GM10847 (cell line): ENCODE data around the gene COA7.

Source experiments
- POLR2A ChIP-seq: IDR thresholded peaks from 2 replicates; pipeline ENCODE4 v1.6.1; 2011; ENCODE audit not compliant: insufficient read length; ENCODE audit errors: extremely low read depth

COA7 gene

DNA sequence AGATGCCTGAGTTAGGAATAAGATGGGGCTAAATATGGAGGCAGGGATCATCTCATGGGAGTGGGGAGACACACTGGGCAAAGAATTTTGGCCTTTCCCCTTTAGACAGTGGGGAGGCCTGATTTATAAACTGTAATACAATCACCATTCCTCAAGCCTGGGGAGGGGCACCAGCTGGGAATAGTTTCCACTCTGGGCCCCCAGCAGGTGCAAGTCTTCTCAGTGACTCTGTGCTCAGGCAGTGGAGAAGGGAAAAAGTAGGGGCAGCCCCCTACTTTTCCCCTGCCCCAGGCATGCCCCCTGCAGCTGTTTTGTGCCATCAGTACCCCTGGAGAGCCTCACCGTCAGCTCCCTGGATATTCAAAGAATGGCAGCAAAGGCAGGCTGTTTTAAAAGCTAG is 19.1 kb downstream of the COA7 start:
- no peak for TF ChIP-seq POLR2A

DNA sequence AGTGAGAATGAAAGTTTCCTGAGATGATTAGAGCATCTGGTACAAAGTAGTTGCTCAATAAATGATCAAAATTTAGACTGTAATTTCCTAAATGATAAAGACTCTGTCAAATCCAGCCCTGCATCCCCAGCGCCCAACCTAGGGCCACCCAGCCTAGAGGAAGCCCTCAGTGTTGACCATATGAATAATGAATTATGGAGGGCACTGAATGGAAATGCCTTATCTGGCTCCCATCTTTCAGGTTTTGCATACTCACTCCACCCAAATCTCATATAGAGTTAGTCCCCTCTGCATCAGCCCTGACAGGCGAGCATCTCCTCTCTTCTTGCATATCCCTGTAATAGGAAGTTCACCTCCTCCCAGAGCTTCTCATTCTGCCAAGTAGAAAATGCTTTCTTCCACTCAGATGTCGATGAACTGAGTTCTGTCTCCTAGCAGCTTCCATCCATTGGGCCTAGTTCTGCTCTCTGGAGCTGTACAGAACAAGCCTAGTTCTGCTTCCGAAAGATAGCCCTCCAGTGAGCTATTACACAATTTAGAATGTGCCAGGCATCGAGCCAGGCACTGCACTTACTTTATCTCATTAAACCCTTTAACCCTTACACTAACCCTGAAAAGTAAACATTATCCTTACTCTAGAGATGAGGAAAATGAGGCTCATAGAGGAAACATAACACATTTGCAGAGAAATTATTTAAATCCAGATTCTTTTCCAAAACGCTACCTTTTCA is 20.9 kb downstream of the COA7 start:
- no peak for TF ChIP-seq POLR2A

DNA sequence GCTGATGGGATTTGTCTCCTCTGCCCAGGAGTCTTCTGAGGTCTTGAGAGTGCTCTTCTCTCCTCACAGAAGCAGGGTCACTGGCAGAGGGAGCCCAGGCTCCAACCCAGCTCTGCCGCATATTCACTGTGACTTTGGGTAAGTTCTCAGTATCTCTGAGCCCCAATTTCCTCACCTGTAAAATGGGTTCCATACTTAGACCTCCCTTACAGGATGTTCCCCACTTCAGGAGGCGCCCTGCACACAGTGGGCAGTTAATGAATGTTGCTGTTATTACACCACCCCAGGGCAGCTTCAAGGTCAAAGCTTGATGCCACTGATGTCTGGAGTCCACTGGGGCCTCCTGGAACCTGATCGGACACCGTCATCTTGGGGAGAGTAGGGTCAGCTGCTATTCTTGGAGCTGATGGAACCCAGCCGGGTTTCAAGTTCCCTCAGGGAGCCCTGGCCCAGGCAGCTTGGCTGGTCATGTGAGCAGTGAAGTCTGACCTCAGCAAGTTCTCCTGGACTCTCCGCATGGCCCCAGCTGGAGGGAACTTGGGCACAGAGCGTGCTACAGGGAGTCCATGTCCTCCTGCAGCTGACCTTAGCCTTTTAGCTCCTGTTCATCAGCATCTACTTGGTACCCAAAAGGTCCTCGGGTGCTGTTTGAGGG is 21.8 kb downstream of the COA7 start:
- TF ChIP-seq POLR2A, result no peak

DNA sequence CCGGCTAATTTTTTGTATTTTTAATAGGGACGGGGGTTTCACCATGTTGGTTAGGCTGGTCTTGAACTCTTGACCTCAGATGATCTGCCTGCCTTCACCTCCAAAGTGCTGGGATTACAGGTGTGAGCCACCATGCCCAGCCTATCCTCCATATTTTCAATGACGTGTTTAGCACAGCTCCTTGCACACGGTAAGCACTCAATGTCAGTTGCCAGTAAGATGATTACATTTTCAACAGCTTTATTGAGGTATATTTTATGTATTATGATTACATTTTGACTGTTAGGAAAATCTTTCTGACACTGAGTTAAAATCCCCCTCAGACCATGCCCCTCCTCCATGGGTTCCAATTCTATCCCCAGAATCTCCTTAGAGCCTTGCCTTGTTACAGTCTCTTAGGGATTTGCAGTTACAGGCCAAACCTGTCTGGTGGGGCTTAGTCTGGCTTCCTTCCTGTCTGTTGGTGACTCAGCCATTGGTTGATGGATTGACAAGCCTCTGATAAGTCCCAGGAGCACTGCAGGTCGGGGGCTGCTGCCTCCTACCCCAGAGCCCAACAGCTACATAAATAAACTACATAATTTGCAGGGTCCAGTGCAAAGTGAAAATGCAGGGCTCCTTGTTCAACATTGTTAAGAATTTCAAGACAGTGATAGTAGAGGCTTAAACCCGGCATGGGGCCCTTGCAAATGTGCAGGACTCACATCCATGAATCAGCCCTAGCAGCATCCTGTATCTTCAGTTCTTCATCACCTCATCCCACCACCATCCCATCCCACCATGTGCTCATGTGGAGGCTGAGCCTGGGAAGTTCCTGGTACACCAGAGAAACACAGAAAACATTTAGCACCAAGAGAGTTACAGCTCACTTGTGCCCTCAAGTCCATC is 23.4 kb downstream of the COA7 start:
- TF ChIP-seq POLR2A, result no peak

DNA sequence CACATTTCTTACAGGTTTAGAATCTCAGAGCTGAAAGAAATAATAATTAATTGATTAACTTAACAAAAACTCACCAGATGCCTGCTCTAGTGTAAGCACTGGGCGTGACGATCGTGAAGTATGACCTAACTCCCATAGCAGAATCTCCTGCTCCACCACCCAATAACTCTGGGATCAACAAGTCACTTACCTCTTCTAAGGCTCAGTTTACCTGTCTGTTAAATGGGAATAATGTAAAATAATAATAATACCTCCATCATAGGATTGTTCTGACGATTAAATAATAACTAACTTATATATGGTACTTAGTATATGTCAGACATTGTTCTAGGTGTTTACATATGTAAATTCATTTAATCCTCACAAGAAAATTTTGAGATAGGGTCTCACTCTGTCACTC is 24.6 kb downstream of the COA7 start:
- no peak for TF ChIP-seq POLR2A

DNA sequence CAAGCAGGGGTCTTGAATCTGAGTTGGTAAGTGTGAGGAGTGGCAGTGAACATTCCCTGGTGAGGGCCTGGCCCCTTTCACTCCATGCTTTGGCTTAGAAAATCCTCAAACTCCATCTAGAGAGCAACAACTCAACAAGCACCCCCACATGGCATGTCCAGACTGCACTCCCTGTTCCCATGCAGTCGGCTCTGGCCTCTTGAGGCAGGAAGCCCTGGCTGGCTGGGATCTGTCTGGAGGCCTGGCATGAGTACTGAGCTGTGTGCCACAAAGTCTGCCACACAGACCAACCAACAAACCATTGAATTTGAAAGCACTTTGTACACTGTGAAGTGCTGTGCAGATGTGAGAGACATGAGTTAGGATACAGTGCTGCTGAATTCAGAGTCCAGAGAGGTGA is 25.2 kb downstream of the COA7 start:
- no peak for TF ChIP-seq POLR2A

DNA sequence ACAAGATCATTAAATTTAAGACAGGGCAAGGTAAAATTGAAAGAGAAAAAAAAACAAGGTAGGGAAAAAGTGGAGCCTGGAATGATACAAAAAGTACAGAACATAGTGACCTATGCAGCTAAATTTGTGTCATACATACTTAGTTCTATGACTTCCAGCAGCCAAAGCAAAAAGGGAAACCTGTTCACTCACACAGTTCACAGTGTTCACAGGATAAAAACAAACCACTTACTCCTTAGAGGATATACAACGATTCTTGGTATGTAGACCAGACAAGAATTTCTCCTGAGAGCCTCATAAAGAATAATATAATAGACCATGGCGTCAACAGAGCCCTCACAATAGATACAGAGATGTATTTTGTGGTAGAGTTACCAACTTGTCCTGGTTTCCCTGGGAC is 27.5 kb downstream of the COA7 start:
- TF ChIP-seq POLR2A, result no peak

DNA sequence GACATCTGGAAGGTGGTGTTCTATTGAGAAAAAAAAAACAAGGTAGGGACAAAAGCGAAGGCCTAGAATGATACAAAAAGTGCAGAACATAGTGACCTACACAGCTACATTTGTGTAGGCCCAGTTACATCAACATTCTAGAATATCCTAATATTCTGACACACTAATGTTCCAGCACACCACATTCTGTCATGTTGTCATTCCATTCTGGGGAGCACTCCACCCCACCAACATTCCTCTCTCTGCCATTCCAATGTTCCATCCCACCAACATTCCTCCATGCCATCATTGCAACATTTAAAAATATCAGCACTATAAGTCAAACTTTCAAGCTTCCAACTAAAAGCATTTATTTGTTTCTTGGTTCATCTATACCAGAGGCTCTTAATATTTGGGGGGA is 28.5 kb downstream of the COA7 start:
- TF ChIP-seq POLR2A, result no peak

DNA sequence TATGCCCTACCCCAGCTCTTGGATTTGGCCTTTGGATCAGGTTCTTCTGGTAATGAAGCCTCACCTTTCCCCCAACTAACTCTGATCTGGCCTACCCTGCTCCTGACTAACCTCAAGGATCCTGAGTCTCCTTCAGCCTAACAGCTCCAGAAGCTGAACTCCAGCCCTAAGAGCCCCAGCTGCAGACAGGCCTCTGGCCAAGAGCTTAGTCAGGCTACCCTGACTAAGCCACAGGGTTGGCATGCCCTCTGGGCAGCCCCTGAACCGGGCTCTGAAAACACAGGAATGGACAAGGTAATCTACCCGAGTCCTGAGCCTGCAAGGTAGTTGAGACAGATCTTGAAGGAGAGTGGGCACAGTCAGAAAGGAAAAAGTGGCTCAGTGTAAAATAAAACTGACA is 29.4 kb downstream of the COA7 start:
- no peak for TF ChIP-seq POLR2A

DNA sequence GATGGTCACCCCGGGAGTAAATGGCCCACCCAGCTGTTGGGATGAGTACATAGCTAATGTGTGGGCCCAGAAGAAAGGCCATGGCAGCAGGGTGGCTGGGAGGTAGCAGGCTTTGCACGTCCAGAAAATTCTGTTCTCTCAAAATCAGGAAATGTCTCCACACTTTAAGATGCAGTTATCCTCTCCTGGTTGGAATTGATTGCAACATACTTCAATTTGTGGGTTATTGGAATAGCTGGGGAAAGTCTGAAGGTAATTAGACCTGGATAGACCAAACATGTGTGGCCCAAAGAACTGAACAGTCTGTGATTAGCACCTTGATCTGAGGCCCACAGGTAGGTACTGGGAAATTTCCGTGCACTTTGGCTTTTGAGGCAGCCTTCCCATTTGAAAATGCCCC is 30.2 kb downstream of the COA7 start:
- no peak for TF ChIP-seq POLR2A

DNA sequence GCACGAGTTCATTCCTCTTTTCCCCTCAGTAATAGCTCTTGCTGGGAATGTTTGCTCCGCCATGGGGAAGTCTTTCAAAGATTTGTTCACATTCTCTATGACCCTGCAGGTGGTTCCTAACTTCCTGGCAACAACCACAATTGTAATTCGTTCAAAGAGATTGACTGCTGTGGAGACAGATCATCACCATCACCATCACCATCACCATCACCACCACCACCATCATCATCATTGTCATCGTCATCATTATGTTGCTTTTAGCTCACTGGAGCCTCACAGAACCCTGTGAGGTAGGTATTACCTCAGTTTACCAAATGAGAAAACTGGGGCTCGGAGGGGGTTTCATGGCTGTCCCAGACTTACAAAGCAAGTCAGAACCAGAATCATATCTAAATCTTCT is 30.9 kb downstream of the COA7 start:
- no peak for TF ChIP-seq POLR2A

DNA sequence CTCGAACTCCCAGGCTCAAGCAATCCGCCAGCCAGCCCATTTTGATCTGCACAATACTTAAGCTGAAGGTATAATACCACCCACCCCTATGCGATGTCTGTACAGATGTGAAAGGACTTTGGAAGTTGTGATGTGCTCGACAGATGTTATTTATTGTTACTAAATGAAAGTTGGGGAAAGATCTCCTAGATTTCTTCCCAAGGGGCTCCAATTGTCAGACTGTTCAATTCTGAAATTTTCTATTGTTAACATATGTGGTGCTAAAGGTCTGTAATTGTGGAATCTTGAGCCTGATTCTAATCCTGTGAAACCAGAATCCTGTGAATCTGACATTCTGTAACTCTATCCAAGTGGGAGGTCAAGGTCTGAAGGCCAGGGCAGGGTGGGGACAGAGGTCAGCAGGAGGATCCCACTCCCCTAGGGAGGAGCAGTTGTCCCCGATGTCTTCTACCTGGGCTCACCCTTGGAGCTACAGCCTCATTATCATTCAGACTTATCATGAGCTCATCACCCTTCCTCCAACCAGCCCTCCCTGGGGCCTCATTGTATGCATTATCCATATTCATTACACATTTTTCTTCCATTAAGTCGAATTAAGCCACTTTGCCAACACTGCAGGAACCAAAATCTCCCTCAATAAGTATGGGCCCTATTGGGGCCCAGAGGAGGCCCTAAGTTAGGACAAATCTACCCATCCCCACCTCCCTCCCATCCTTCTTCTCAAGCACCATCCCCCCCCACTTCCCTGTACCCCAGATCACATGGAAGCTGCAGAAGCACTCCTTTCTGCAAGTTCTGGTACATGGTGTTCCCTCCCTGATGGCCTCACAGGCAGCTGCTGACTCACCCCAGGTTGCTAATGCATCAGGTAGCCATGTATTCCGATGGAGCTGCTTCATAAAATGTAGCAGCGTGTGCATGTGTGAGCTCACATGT is 32.9 kb downstream of the COA7 start:
- no peak for TF ChIP-seq POLR2A

DNA sequence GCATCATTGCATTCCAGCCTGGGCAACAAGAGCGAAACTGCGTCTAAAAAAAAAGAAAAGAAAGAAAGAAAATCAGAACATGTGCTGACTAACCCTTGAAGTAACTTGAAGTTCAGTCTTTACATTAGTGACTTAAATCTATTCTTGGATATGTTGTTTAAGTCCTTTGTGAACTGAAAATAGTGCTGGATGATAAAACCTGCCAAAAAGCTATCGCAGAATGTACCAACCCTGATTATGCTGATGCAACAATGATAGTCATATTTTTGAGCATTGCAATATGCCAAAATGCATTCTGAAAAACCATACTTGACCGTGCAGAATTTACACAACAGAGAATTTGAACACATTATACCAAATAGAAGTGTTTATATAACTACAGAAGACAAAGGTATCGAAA is 34.4 kb downstream of the COA7 start:
- no peak for TF ChIP-seq POLR2A

DNA sequence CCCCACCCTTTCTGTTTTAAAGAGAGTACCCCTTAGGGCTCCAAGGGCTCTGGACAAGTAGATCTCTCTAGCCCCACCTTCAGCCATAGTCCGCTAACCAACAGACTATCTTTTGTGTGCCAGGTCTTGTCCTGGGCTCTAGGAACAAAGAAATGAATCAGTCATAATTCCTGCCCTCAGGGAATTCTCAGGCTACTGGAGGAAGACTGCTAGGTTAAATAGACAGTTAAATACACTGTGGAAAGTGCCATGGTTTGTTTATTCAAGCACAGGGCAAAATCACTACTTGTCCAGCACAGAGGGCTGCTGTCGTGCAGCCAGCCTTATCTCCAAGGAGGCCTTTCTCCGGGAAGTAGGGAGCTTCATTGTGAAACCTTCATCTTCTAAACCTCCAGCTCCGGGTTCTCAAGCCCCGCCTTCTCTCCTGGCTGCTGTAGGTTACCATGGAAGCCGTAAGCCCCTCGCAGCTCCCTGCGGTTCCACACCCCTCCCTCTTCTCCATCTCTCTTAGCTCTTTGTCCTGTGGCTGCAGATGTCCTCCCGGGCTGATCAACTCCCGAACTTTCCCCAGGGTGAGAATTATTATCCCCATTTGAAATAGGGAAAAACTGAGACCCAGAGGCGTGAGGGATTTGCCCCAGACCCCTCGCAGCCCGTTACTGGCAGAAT is 35.4 kb downstream of the COA7 start:
- no peak for TF ChIP-seq POLR2A
